Measurements from ENCODE around the gene CWC25. TPM values are rescaled to one million over a fixed set of nuclear protein-coding genes. Genes with fewer than 3 reads are reported as not detected.

CWC25 gene
- total and polyA plus RNA-seq, 2 of the 13 experiments (the other 11 are each of a cell fraction or from before 2014, with no cell fraction given): 15.6 to 22.7 TPM

GRCh38 chr17:38798614-38799500, 26.3 kb downstream of the CWC25 start (continued):
- TF ChIP-seq ZNF550 (CRISPR knock-in tag; IDR thresholded peaks at IDR 0.05; ENCODE audit: borderline replicate concordance) (no peak), HOMEZ (CRISPR knock-in tag; IDR thresholded peaks at IDR 0.05; ENCODE audit: low read depth) (no peak), ZNF670 (CRISPR knock-in tag; IDR thresholded peaks at IDR 0.05; ENCODE audit: borderline replicate concordance) (no peak), SMYD3 (CRISPR knock-in tag; IDR thresholded peaks at IDR 0.05) (no peak), PLSCR1 (CRISPR knock-in tag; IDR thresholded peaks at IDR 0.05; ENCODE audit: borderline replicate concordance) (no peak), RBFOX2 (IDR thresholded peaks at IDR 0.05; ENCODE audit: low read depth, low read length) (no peak), MAZ (IDR thresholded peaks at IDR 0.05; ENCODE audit: borderline replicate concordance, low read depth, low read length) (no peak; the same call in 1 of the 2 replicates), MAZ (CRISPR knock-in tag; IDR thresholded peaks at IDR 0.05; ENCODE audit: low read depth) (peak; percentile 22), ZBTB4 (CRISPR knock-in tag; IDR thresholded peaks at IDR 0.05; ENCODE audit: borderline replicate concordance) (no peak; the same call in 1 of the 2 replicates), ZNF607 (CRISPR knock-in tag; IDR thresholded peaks at IDR 0.05; ENCODE audit: borderline replicate concordance) (no peak; the same call in 1 of the 2 replicates), KDM5B (CRISPR knock-in tag; IDR thresholded peaks at IDR 0.05; ENCODE audit: borderline replicate concordance) (peak; percentile 62), KDM1A (CRISPR knock-in tag; IDR thresholded peaks at IDR 0.05) (no peak), GRHL1 (CRISPR knock-in tag; conservative IDR thresholded peaks at IDR 0.05) (no peak), ARHGAP35 (CRISPR knock-in tag; IDR thresholded peaks at IDR 0.05; ENCODE audit: borderline replicate concordance) (peak; percentile 91), ZNF780A (CRISPR knock-in tag; IDR thresholded peaks at IDR 0.05) (no peak), RXRA (CRISPR knock-in tag; IDR thresholded peaks at IDR 0.05) (peak; percentile 59; the same call in 1 of the 2 replicates), ADNP (CRISPR knock-in tag; IDR thresholded peaks at IDR 0.05) (no peak), MXI1 (IDR thresholded peaks at IDR 0.05; ENCODE audit: borderline replicate concordance, low read depth, low read length) (peak; percentile 52; the same call in 1 of the 3 replicates), BCL6 (CRISPR knock-in tag; IDR thresholded peaks at IDR 0.05) (no peak), ZNF547 (CRISPR knock-in tag; IDR thresholded peaks at IDR 0.05) (no peak), ZBTB8A (CRISPR knock-in tag; IDR thresholded peaks at IDR 0.05; ENCODE audit: borderline replicate concordance, low read depth) (peak; percentile 26; the same call in 1 of the 2 replicates), SAFB2 (CRISPR knock-in tag; IDR thresholded peaks at IDR 0.05; ENCODE audit: borderline replicate concordance, low read depth) (peak; percentile 23)

Measured in HepG2 (cell line).